Panc1 (cell line): ENCODE results near the gene USP44.

Experiments used
- POLR2AphosphoS5 ChIP-seq: IDR thresholded peaks from 2 replicates; pipeline ENCODE4 v1.6.1; 2012; ENCODE audit warnings: mild to moderate bottlenecking, low read depth, low read length, moderate library complexity
- SIN3A ChIP-seq: IDR thresholded peaks from 2 replicates; pipeline ENCODE4 v1.6.1; 2012; ENCODE audit warnings: low read depth, mild to moderate bottlenecking, low read length, moderate library complexity, borderline replicate concordance; ENCODE audit not compliant: insufficient read depth
- TCF7L2 ChIP-seq: IDR thresholded peaks from 2 replicates; pipeline ENCODE4 v1.6.1; 2011; ENCODE audit warnings: mild to moderate bottlenecking, low read depth, low read length, inconsistent platforms
- TF ChIP-seq, protein P1 (sequence below): fragments of 450-650 bp; IDR thresholded peaks from 2 replicates; pipeline ENCODE4 v1.5.1; 2017; ENCODE audit warnings: mild to moderate bottlenecking
- TF ChIP-seq, protein P2 (sequence below), 2 experiments: IDR thresholded peaks; 2 replicates each; pipeline ENCODE4 v1.6.1; 2011 to 2012; ENCODE audit warnings: low read depth in 2 of 2, control low read depth in 1 of 2, low read length in 1 of 2, mild to moderate bottlenecking in 1 of 2, moderate library complexity in 1 of 2; ENCODE audit not compliant: insufficient read depth in 1 of 2

DNA sequence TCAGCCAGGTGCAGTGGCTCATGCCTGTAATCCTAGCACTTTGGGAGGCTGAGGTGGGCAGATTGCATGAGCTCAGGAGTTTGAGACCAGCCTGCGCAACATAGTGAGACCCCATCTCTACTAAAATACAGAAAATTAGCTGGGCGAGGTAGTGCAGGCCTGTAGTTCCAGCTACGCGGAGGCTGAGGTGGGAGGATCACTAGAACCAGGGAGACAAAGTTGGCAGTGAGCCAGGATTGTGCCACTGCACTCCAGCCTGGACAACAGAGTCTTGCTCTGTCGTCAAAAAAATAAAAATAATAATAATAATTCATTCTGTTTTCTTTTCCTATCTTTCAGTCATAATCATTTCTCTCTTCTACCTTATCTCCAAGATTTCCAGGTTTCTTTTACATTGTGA is 48.6 kb upstream of the USP44 start:
- TF ChIP-seq, protein P1, sequence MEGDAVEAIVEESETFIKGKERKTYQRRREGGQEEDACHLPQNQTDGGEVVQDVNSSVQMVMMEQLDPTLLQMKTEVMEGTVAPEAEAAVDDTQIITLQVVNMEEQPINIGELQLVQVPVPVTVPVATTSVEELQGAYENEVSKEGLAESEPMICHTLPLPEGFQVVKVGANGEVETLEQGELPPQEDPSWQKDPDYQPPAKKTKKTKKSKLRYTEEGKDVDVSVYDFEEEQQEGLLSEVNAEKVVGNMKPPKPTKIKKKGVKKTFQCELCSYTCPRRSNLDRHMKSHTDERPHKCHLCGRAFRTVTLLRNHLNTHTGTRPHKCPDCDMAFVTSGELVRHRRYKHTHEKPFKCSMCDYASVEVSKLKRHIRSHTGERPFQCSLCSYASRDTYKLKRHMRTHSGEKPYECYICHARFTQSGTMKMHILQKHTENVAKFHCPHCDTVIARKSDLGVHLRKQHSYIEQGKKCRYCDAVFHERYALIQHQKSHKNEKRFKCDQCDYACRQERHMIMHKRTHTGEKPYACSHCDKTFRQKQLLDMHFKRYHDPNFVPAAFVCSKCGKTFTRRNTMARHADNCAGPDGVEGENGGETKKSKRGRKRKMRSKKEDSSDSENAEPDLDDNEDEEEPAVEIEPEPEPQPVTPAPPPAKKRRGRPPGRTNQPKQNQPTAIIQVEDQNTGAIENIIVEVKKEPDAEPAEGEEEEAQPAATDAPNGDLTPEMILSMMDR: no peak
- TF ChIP-seq, protein P2, sequence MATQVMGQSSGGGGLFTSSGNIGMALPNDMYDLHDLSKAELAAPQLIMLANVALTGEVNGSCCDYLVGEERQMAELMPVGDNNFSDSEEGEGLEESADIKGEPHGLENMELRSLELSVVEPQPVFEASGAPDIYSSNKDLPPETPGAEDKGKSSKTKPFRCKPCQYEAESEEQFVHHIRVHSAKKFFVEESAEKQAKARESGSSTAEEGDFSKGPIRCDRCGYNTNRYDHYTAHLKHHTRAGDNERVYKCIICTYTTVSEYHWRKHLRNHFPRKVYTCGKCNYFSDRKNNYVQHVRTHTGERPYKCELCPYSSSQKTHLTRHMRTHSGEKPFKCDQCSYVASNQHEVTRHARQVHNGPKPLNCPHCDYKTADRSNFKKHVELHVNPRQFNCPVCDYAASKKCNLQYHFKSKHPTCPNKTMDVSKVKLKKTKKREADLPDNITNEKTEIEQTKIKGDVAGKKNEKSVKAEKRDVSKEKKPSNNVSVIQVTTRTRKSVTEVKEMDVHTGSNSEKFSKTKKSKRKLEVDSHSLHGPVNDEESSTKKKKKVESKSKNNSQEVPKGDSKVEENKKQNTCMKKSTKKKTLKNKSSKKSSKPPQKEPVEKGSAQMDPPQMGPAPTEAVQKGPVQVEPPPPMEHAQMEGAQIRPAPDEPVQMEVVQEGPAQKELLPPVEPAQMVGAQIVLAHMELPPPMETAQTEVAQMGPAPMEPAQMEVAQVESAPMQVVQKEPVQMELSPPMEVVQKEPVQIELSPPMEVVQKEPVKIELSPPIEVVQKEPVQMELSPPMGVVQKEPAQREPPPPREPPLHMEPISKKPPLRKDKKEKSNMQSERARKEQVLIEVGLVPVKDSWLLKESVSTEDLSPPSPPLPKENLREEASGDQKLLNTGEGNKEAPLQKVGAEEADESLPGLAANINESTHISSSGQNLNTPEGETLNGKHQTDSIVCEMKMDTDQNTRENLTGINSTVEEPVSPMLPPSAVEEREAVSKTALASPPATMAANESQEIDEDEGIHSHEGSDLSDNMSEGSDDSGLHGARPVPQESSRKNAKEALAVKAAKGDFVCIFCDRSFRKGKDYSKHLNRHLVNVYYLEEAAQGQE (IDR thresholded peaks at IDR 0.05; ENCODE audit: insufficient read depth in 1 of 2, low read depth in 2 of 2, low read length in 1 of 2): no peak
- no peak for TF ChIP-seq TCF7L2
- no peak for TF ChIP-seq SIN3A
- TF ChIP-seq POLR2AphosphoS5: no peak
